ENCODE measurements around the gene RBBP5.

DNA sequence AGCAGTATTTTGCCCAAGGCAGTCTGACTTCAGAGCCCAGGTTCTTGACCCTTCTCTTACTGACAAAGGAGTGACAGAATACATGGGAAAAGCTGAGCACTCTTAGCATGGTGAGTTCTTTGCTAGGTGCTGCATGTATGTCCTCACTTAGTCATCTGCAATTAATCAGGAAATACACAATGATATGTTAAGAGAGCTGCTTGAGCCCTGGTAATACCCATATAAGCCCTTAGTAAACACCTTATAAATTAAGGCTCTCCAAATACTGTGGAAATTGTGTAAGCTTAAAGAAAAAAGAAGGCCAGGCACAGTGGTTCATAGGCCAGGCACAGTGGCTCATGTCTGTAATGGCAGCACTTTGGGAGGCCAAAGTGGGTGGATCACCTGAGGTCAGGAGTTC, 23.5 kb downstream of the RBBP5 start:
- TF ChIP-seq CTCF (IDR thresholded peaks at IDR 0.05) (no peak), EP300 (IDR thresholded peaks at IDR 0.05) (no peak), POLR2A (IDR thresholded peaks at IDR 0.05) (no peak)
